GM12865 (cell line): ENCODE measurements around the gene COPB1.

Experiments
- DNase-seq: peaks from one replicate; pipeline ENCODE4 v3.0.0; 2010; ENCODE audit warnings: low read depth
- H3K4me3 ChIP-seq: 2 replicates; pipeline ENCODE4 v1.5.1; 2011; ENCODE audit warnings: mild to moderate bottlenecking, low read depth, low read length, control low read depth
- CTCF ChIP-seq: IDR thresholded peaks from 2 replicates; pipeline ENCODE4 v1.5.1; 2011; ENCODE audit warnings: low read length, control low read depth, low read depth, inconsistent platforms; ENCODE audit not compliant: insufficient read depth; ENCODE audit errors: missing control alignments

Gene COPB1

GRCh38 chr11:14413307-14414069, 86.1 kb downstream of the COPB1 start:
- DNase-seq, result peak; percentile 6
- no peak overlapping the region for H3K4me3 ChIP-seq
- no peak for TF ChIP-seq CTCF

GRCh38 chr11:14411818-14412217, 87.8 kb downstream of the COPB1 start:
- DNase-seq, result no peak
- H3K4me3 ChIP-seq, result no peak overlapping the region
- no peak for TF ChIP-seq CTCF

GRCh38 chr11:14409891-14410290, 89.7 kb downstream of the COPB1 start:
- TF ChIP-seq CTCF, result no peak
- no peak for DNase-seq
- no peak overlapping the region for H3K4me3 ChIP-seq

GRCh38 chr11:14408612-14409011, 91.0 kb downstream of the COPB1 start:
- no peak overlapping the region for H3K4me3 ChIP-seq
- no peak for DNase-seq
- no peak for TF ChIP-seq CTCF
